PFSK-1 (cell line): ENCODE results near the gene APH1B.

Source experiments
- FOXP2 ChIP-seq: optimal IDR thresholded peaks from 2 replicates; pipeline ENCODE3; 2011; ENCODE audit warnings: borderline replicate concordance, control low read depth, inconsistent platforms; ENCODE audit not compliant: insufficient read depth; ENCODE audit errors: extremely low read length, extremely low read depth
- POLR2AphosphoS5 ChIP-seq: IDR thresholded peaks from 2 replicates; pipeline ENCODE4 v1.6.1; 2012; ENCODE audit warnings: low read depth, mild to moderate bottlenecking, control low read depth, low read length, moderate library complexity
- REST ChIP-seq, 2 experiments: IDR thresholded peaks; 2 replicates each; pipeline versions ENCODE4 v1.6.1 to v1.8.0; 2011 to 2012; ENCODE audit warnings: low read depth in 2 of 2, low read length in 2 of 2, control low read depth in 1 of 2, inconsistent platforms in 1 of 2, mild to moderate bottlenecking in 1 of 2, moderate library complexity in 1 of 2; ENCODE audit not compliant: insufficient read depth in 1 of 2
- SIN3A ChIP-seq: IDR thresholded peaks from 2 replicates; pipeline ENCODE4 v1.6.1; 2012; ENCODE audit warnings: mild to moderate bottlenecking, low read length, moderate library complexity, borderline replicate concordance; ENCODE audit not compliant: insufficient read depth
- TAF1 ChIP-seq: IDR thresholded peaks from 2 replicates; pipeline ENCODE4 v1.6.1; 2012; ENCODE audit warnings: low read length, control low read depth, borderline replicate concordance; ENCODE audit not compliant: insufficient read depth

The APH1B gene

GRCh38 chr15:63357731-63358130, 80.3 kb downstream of the APH1B start:
- no peak for TF ChIP-seq FOXP2
- TF ChIP-seq SIN3A = no peak
- no peak for TF ChIP-seq TAF1
- no peak for TF ChIP-seq POLR2AphosphoS5
- TF ChIP-seq REST (IDR thresholded peaks at IDR 0.05; ENCODE audit: insufficient read depth in 1 of 2, low read depth in 2 of 2, low read length in 2 of 2) = no peak

- no peak for TF ChIP-seq REST (IDR thresholded peaks at IDR 0.05; ENCODE audit: insufficient read depth in 1 of 2, low read depth in 2 of 2, low read length in 2 of 2)
- no peak for TF ChIP-seq SIN3A
Measured at GRCh38 chr15:63358241-63359029, 81.0 kb downstream of the APH1B start.
